Epithelial cell of esophagus (primary cell): Measurements from ENCODE around the gene NKAIN2.

ENCODE experiments used
- DNase-seq: peaks from one replicate; pipeline ENCODE4 v3.0.0; 2010; ENCODE audit warnings: low read depth
- H3K4me3 ChIP-seq: 2 replicates; pipeline ENCODE4 v1.5.1; 2011; ENCODE audit warnings: mild to moderate bottlenecking, low read length, control low read depth
- TF ChIP-seq, protein P1 (sequence below): IDR thresholded peaks from 2 replicates; pipeline ENCODE4 v1.5.1; 2011; ENCODE audit warnings: low read depth, mild to moderate bottlenecking, low read length, control low read depth, inconsistent platforms; ENCODE audit not compliant: insufficient read depth; ENCODE audit errors: missing control alignments

Gene NKAIN2

DNA sequence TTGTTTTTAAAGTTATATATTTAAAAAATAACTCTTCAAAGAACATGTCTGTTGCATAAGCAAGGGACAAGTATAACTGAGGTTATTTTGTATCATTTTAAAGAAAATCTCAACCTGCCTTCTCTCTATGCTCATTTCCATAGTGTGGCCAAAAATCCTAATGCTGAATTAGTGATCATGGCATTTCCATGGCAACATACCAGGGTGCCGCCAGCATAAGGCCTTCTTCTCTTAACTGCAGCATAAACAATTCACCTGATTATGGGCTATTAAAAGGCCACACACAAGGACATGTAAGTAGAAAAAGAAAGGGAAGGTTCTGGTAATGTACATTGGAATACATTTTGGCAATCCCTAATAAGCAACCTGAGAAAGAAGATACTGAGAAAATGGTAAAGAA, 1063.5 kb downstream of the NKAIN2 start:
- TF ChIP-seq, protein P1, sequence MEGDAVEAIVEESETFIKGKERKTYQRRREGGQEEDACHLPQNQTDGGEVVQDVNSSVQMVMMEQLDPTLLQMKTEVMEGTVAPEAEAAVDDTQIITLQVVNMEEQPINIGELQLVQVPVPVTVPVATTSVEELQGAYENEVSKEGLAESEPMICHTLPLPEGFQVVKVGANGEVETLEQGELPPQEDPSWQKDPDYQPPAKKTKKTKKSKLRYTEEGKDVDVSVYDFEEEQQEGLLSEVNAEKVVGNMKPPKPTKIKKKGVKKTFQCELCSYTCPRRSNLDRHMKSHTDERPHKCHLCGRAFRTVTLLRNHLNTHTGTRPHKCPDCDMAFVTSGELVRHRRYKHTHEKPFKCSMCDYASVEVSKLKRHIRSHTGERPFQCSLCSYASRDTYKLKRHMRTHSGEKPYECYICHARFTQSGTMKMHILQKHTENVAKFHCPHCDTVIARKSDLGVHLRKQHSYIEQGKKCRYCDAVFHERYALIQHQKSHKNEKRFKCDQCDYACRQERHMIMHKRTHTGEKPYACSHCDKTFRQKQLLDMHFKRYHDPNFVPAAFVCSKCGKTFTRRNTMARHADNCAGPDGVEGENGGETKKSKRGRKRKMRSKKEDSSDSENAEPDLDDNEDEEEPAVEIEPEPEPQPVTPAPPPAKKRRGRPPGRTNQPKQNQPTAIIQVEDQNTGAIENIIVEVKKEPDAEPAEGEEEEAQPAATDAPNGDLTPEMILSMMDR, result no peak
- no peak overlapping the region for H3K4me3 ChIP-seq
- DNase-seq, result no peak

DNA sequence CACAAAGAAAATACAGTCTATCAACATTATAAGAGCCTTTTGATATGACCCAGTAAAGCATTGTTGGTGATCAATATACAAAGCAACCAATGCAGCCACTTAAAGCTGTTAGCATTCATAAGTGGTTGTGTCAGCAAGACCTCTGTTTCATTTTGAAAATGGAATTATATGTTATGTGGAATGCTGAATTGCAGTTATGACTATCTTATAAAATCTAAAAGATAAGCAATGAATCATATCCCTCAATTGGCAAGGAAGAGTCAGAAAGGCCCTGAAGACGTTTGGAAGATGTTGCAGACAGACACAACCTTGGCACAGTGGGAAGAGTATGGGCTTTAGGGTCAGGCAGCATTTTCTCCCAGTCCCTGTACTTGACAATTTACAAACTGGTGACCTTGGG, 1064.8 kb downstream of the NKAIN2 start:
- no peak for DNase-seq
- TF ChIP-seq, protein P1, result no peak
- no peak overlapping the region for H3K4me3 ChIP-seq

DNA sequence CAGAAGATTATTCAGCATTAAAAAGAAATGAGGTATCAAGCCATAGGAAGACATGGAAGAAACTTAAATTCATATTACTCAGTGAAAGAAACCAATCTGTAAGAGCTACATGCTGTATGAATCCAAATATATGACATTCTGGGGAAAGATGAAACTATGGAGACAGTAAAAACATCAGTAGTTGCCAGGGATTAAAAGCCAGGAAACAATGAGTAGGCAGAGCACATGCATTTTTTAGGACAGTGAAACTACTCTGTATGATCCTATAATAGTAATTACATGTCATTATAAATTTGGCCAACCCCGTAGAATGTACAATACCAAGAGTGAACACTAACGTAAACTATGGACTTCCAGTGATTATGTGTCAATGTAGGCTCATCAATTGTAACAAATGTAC, 1065.8 kb downstream of the NKAIN2 start:
- H3K4me3 ChIP-seq, result no peak overlapping the region
- TF ChIP-seq, protein P1, result no peak
- no peak for DNase-seq

DNA sequence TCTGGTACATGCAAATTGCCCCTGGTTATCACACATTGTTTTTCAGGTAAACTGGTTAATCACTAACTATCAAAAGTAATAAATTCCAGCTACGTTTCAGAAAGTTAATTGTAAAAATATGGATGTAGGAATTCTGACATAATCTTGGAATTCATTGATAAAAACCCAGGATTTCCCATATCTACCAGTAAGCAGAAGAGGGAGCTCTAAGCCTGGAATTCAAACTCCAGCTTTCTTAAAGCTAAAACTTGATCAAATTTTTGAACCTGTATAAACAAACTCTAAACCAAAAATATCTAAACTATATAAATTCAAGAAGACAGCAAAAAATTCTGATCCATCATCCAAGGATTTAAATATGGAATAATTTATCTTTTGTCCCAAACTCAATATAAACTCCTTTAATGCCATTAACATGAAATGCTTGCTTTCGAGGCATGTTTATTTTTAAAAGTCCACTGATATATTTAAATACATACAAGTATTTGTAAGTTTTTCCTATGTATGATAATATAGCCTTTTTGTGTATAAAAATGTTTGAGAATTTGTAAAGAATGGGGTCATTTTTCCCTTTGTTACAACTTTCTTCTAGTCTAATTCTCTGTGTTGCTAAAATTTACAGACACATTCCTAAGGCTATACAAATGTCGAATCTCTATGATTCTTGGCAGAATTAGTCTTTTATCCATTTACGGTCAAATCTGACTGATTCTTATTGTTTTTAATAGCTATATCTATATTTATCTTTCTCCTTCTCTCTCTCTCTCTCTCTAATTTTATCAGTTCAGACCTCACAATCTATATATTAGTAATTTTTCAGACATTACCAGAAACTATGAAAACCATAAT, 1067.2 kb downstream of the NKAIN2 start:
- H3K4me3 ChIP-seq, result no peak overlapping the region
- TF ChIP-seq, protein P1, result peak; percentile 70
- DNase-seq, result peak; percentile 56

DNA sequence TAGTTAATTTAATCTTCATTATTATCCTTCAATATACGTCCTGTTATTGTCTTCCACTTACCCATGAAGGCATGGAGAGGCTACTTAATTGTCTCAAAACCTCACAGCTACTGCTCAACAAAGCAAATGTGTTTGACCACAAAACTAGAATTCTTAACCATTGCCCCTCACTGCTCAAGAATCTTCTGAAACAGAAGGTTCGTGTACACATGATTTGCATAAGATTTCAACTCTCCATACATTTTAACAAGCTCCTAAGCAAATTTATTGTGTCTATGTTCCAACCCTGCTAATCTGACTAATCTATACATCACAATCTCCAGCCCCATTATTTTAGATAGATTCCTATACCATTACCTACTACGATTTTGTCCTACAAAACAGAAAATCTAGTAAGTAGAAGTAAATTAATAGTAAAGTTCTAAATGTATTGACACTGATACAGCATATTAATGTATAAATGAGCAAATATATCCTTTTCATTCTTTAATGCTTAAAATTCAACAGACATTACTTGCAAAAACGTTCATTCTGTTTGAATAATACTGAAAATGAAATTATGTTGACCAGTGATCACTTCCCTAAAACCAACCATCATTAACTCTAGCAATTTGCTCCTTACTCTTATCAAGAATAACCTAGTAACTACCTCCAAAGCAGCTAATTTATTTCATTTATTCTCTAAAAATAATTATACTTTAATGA, 1068.8 kb downstream of the NKAIN2 start:
- TF ChIP-seq, protein P1, result no peak
- H3K4me3 ChIP-seq, result no peak overlapping the region
- DNase-seq, result no peak

DNA sequence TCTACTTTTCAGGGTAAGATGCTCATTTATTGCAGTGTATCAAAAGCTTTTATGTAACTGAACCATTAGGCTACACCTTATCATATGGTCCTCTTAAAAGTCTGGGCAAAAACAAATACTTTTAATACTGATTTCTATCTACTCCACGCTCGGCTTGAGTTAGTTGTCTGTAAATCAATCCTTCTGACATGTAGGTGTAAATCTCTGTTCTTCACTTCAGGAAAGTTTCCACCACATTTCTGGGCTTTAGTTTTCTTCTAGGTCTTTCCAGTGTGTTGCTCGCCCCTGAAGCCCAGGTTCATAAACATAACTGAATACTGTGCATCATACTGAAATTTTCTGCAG, 1069.4 kb downstream of the NKAIN2 start:
- H3K4me3 ChIP-seq, result no peak overlapping the region
- TF ChIP-seq, protein P1, result no peak
- no peak for DNase-seq
